Measurements from ENCODE around the gene ARL2BP. TPM values are rescaled to one million over a fixed set of nuclear protein-coding genes. Genes with fewer than 3 reads are reported as not detected.

The ARL2BP gene
- total and polyA plus RNA-seq, 2 of the 4 experiments (the other 2 are of a cell fraction) = 46.9 to 73.7 TPM

- Histone ChIP-seq H3K27me3 (ENCODE audit: control insufficient read depth, insufficient read depth, low read length) (peaks cover 62% of the 10 kb centered on the region), H4K91ac (ENCODE audit: insufficient read depth, low read depth, low read length) (no peak overlapping the region), H2BK5ac (ENCODE audit: low read depth, low read length, poor library complexity, severe bottlenecking) (no peak overlapping the region), H3K23ac (ENCODE audit: low read depth, low read length) (no peak overlapping the region), H3K4ac (ENCODE audit: low read depth, low read length) (no peak overlapping the region), H2AFZ (replicated peaks; ENCODE audit: low read length, poor library complexity) (no peak overlapping the region), H4K5ac (ENCODE audit: low read depth, low read length) (no peak overlapping the region), H2BK20ac (ENCODE audit: low read depth, low read length) (no peak overlapping the region), H3K4me2 (ENCODE audit: low read depth, low read length) (no peak overlapping the region), H3K79me1 (ENCODE audit: low read depth in 1 of 2, low read length in 2 of 2) (no peaks in the 10 kb centered on the region), H2AK9ac (replicated peaks; ENCODE audit: low read depth, low read length, poor library complexity) (no peak overlapping the region), H3K9me1 (ENCODE audit: insufficient read depth, low read length) (no peaks in the 10 kb centered on the region), H3K9me3 (ENCODE audit: control insufficient read depth, insufficient read depth, low read length) (no peaks in the 10 kb centered on the region), H3K56ac (ENCODE audit: extremely low read depth, insufficient read depth, low read length) (no peak overlapping the region), H2AK5ac (ENCODE audit: low read depth, low read length) (no peak overlapping the region), H4K8ac (ENCODE audit: low read depth in 2 of 2, low read length in 2 of 2) (no peak overlapping the region), H4K20me1 (ENCODE audit: insufficient read depth, low read length) (peaks cover 3% of the 10 kb centered on the region; the same call in 1 of the 2 replicates), H3K4me3 (ENCODE audit: insufficient read depth, low read depth, low read length) (no peak overlapping the region), H2BK120ac (ENCODE audit: low read depth, low read length) (no peak overlapping the region), H3K9ac (ENCODE audit: low read depth, low read length) (no peak overlapping the region), H3K14ac (replicated peaks; ENCODE audit: low read depth, low read length) (no peak overlapping the region), H3K27ac (ENCODE audit: insufficient read depth, low read length) (no peak overlapping the region), H3K4me1 (ENCODE audit: control insufficient read depth, insufficient read depth, low read length) (no peaks in the 10 kb centered on the region), H2BK15ac (ENCODE audit: low read depth, low read length) (no peak overlapping the region), H3K36me3 (ENCODE audit: control insufficient read depth, insufficient read depth, low read length) (no peaks in the 10 kb centered on the region), H3K18ac (ENCODE audit: low read depth, low read length) (no peak overlapping the region)
- no peak for DNase-seq
- POLR2A ChIA-PET (ENCODE audit: unreplicated experiment) = no interaction called here
- ATAC-seq (ENCODE audit: low read depth) = no peak
- CTCF ChIA-PET = no interaction called here
- 49% methylated on average over 6 of the region's 8 CpGs; no CpG with 5 or more reads in 1 of the 2 experiments for WGBS, 2 experiments (ENCODE audit: extremely low coverage in 2 of 2, insufficient read length in 1 of 2)
- dilution Hi-C loops (cut with HindIII; ENCODE audit: low sequenced_read_pairs, unreplicated experiment) (no loop called here), intact Hi-C loops (cut with micrococcal nuclease) (no loop called here), in situ Hi-C loops (cut with MboI; ENCODE audit: low sequenced_read_pairs) (no loop called here)
- no TSS peak for BruUV-seq (replicated peaks)
- TF ChIP-seq MAZ (IDR thresholded peaks at IDR 0.05; ENCODE audit: borderline replicate concordance, low read depth, low read length) (no peak), FOS (IDR thresholded peaks at IDR 0.05; ENCODE audit: low read depth, low read length) (no peak), RCOR1 (IDR thresholded peaks at IDR 0.05; ENCODE audit: insufficient replicate concordance, low read length) (no peak), CTCF (conservative IDR thresholded peaks at IDR 0.05; ENCODE audit: low read depth, low read length) (no peak), USF2 (IDR thresholded peaks at IDR 0.05; ENCODE audit: low read depth, low read length) (no peak), SMC3 (IDR thresholded peaks at IDR 0.05; ENCODE audit: low read depth, low read length) (no peak), RAD21 (IDR thresholded peaks at IDR 0.05; ENCODE audit: low read length) (no peak), ELK1 (IDR thresholded peaks at IDR 0.05; ENCODE audit: borderline replicate concordance, low read depth, low read length) (no peak), RFX5 (IDR thresholded peaks at IDR 0.05; ENCODE audit: low read depth, low read length) (no peak)
Observed at GRCh38 chr16:57282510-57283213, 37.6 kb downstream of the ARL2BP start.
